ENCODE results near the gene PLXDC2.

PLXDC2 gene

GRCh38 chr10:20065814-20066213 is 249.6 kb downstream of the PLXDC2 start:
- Histone ChIP-seq H3K4me3 (ENCODE audit: low read depth, low read length) (no peak overlapping the region), H3K27ac (ENCODE audit: extremely low read depth, low read depth, low read length) (no peak overlapping the region), H3K9me3 (ENCODE audit: control insufficient read depth, insufficient read depth, low read depth, low read length) (no peaks in the 10 kb centered on the region), H3K4me1 (ENCODE audit: control insufficient read depth, insufficient read depth, low read length) (no peaks in the 10 kb centered on the region), H3K36me3 (ENCODE audit: control insufficient read depth in 2 of 2, insufficient read depth in 1 of 2, low read length in 2 of 2) (no peaks in the 10 kb centered on the region; a peak in 1 of 3 replicates)
- ChIA-PET CTCF (no interaction called here), POLR2A (no interaction called here)
- TF ChIP-seq ZNF426 (tag by site-specific recombination; IDR thresholded peaks at IDR 0.05) (no peak), ZBTB21 (tag by site-specific recombination; IDR thresholded peaks at IDR 0.05) (no peak), BCL11A (tag by site-specific recombination; IDR thresholded peaks at IDR 0.05; ENCODE audit: low read depth) (no peak), SP7 (tag by site-specific recombination; IDR thresholded peaks at IDR 0.05) (no peak), ZNF610 (tag by site-specific recombination; IDR thresholded peaks at IDR 0.05; ENCODE audit: borderline replicate concordance) (peak; percentile 65; the same call in 1 of the 2 replicates), ZNF843 (tag by site-specific recombination; IDR thresholded peaks at IDR 0.05) (no peak), SCRT1 (tag by site-specific recombination; IDR thresholded peaks at IDR 0.05; ENCODE audit: borderline replicate concordance) (no peak)

GRCh38 chr10:20073167-20073566 is 256.9 kb downstream of the PLXDC2 start:
- ChIA-PET CTCF (no interaction called here), POLR2A (no interaction called here)
- TF ChIP-seq ZNF558 (tag by site-specific recombination; IDR thresholded peaks at IDR 0.05) (no peak), AEBP2 (tag by site-specific recombination; IDR thresholded peaks at IDR 0.05; ENCODE audit: borderline replicate concordance) (no peak), ZNF623 (tag by site-specific recombination; IDR thresholded peaks at IDR 0.05) (no peak), INSM2 (tag by site-specific recombination; IDR thresholded peaks at IDR 0.05) (no peak), YY2 (tag by site-specific recombination; IDR thresholded peaks at IDR 0.05) (no peak), ZNF211 (tag by site-specific recombination; IDR thresholded peaks at IDR 0.05; ENCODE audit: low read depth) (no peak), ZBTB10 (tag by site-specific recombination; IDR thresholded peaks at IDR 0.05) (no peak), ZNF280D (tag by site-specific recombination; IDR thresholded peaks at IDR 0.05) (no peak), ZNF184 (tag by site-specific recombination; IDR thresholded peaks at IDR 0.05) (no peak), ZFP69B (tag by site-specific recombination; IDR thresholded peaks at IDR 0.05) (no peak), KLF8 (tag by site-specific recombination; IDR thresholded peaks at IDR 0.05) (no peak)
- no peak overlapping the region for H3K27ac ChIP-seq (ENCODE audit: extremely low read depth, low read depth, low read length)
- H3K9me3 ChIP-seq (ENCODE audit: control insufficient read depth, insufficient read depth, low read depth, low read length) = no peaks in the 10 kb centered on the region
- H3K4me3 ChIP-seq (ENCODE audit: low read depth, low read length) = no peak overlapping the region
- H3K4me1 ChIP-seq (ENCODE audit: control insufficient read depth, insufficient read depth, low read length) = no peaks in the 10 kb centered on the region
- no peaks in the 10 kb centered on the region for H3K36me3 ChIP-seq (ENCODE audit: control insufficient read depth in 2 of 2, insufficient read depth in 1 of 2, low read length in 2 of 2)
